HG03565 (cell line): ENCODE data around the gene SARDH.
"Not testable (repeated sequence)": the region's sequence is repeated elsewhere in the genome, so short reads cannot be mapped to it uniquely, and the experiment has no call there.

Experiments
- ATAC-seq: cut with Tn5 transposase; IDR thresholded peaks from one replicate; pipeline ENCODE4 v1.9.1; 2021; ENCODE audit warnings: mild to moderate bottlenecking, moderate library complexity; ENCODE audit not compliant: unreplicated experiment

SARDH gene

GRCh38 chr9:133775951-133776905, 38.1 kb upstream of the SARDH start:
- ATAC-seq: no peak

- no peak for ATAC-seq
Measured at GRCh38 chr9:133775291-133775690, 37.1 kb upstream of the SARDH start.

GRCh38 chr9:133774799-133775198, 36.6 kb upstream of the SARDH start:
- ATAC-seq: no peak

DNA sequence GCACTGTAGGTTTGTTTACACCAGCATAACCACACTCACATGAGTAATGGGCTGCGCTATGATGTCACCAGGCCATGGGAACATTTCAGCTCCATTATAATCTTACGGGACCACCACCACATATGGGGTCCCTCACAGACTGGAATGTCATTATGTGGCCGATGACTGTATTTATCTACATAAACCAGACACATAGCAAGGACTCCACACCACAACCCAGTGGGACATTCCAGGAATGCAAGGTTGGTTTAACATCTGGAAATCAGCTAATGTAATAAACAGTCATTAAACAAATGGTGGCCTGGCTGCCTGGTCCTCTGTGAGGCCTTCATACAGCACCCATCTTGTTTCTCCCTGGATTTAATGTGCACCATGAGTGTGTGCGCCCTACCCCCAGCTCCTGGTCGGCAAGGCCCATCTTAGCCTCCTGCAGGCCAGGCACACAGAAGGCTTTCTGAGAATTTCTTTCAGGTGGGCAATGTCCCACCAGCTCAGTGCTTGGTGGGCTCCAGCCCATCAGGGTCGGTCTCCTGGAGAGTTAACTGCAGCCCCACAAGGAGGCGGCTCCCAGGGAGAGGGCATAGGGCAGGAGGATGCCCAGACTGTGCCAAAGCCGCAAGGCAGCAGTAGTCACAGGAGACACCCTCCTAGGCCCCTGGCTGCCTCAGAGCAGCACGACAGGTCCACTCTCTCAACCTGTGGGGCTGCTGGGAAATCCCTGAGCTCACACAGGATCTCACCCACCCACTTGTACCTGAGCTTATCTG, 35.9 kb upstream of the SARDH start:
- ATAC-seq: no peak

GRCh38 chr9:133772581-133772980, 34.4 kb upstream of the SARDH start:
- no peak for ATAC-seq

DNA sequence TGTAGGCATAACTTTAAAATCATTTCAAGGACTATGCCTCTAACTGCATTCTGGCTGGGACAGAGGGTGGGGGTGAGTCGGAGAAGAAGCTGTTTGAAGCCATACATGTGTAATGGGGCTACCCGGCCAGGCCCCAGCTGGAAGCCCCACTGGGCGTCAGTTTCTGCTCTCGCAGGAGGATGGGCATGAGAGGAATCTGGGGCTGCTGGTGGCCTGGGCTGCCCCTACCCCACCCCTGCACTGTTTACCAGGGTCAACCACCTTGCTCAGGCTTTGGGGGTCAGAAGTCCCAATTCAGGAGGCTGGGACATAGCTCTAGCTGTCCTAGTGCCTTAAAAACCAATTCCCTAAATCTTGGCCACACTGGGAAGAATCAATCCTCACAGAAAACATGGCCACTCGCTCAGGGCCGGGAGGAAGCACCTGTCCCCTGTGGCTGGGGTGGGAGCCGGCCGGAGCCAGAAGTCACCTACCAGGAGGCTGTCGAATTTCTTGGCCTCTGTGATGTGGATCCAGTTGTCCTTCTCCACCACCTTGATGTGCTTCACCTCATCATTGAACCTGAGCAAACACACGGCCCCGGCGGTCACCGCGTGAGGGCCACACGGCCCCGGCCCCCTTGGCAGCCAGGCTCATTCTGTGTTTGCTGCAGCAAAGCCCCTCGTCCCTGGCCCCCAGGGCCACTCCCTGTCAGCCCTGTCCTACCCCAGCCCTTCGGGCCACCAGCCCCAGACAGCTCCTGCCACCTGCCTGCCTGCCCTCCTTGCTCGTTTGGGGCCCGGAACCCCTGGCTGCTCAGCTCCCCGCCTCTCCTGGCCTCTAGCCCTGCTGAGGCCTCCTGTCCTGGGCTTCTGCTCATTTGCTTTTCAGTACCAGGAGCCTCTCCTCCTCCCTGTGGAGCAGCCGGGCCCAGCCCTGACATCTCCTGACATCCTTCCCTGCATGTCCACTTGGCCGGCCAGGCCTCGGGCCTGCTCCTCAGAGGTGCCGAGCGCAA, 33.6 kb upstream of the SARDH start:
- ATAC-seq: no peak

- ATAC-seq: no peak
Measured at GRCh38 chr9:133770076-133770777, 32.1 kb upstream of the SARDH start.

DNA sequence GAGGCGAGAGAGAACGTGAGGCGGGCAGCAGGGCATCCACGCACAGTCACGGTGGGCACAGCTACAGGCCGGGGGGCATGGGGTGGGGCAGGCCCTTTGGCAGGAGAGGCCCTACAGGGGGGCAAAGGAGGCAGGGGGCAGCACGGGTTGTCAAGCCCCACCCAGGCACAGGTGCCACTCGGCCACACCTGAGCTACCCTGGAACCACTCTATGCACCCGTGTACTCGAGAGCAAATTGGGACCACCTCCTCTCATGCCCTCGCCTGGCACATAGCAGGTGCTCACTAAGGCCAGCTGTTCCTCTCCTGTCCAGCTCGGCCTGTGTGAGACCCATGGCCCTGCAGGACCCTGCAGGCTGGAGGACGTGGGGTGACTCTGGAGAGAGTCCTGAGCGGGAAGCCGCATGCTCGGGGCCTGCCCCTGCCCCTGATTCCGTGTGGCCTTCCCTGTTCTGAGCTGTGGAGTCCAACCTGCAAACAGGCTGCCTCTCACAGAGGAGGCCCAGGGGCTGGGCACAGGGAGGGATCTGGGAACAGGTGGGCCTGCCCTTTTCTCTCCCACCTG, 31.4 kb upstream of the SARDH start:
- ATAC-seq: no peak

DNA sequence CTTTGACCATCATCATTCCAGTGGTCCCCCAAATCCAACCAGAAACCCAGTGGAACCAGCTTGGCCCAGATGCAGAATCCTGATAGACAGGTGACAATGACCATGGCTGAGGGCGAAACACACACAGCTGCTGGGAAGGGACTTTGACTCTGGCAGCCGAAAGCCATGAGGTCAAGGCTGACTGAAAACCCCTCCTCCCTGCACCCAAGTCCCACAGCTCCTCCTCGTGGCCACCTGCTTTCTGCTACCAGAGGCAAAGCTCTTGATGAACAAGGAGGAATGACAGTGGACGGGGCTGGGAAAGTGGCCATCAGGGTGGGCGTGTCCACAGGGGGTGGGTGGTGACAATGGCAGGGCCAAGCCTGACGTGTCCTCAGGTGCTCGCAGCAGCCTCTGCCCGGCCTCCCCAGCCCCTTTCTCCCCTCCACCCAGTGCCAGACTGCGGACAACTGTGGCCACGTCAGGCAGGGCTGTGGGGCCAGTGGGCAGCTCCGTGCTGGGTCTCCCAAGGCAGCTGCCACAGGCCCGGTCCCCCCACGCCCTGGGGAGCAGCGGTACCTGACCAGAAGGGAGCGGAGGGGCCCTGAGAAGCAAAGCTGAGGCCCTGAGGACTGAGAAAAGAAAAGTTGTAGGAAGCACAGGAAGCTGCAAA, 30.8 kb upstream of the SARDH start:
- no peak for ATAC-seq

GRCh38 chr9:133768371-133768858, 30.3 kb upstream of the SARDH start:
- no peak for ATAC-seq

- no peak for ATAC-seq
Measured at GRCh38 chr9:133767625-133768024, 29.5 kb upstream of the SARDH start.

DNA sequence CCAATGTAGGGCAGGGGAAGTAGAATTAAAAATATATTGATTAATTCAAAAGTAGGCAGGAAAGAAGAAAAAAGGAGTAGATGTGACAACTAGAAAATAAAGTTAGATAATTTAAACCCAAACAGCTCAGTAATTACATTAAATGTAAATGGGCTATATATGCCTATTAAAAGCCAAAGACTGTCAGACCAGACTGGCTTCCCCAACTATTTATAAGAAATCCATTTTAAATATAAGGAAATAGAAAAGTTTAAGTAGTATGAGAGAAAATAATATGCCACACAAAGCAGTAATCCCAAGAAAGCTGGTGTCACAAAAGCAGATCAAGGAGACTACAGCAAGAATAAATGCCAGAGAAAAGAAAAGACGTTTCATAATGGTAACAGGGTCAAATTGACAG, 28.9 kb upstream of the SARDH start:
- no peak for ATAC-seq

GRCh38 chr9:133766234-133766633, 28.1 kb upstream of the SARDH start:
- ATAC-seq: not testable (repeated sequence)

GRCh38 chr9:133763272-133764183, 25.4 kb upstream of the SARDH start:
- ATAC-seq: no peak

DNA sequence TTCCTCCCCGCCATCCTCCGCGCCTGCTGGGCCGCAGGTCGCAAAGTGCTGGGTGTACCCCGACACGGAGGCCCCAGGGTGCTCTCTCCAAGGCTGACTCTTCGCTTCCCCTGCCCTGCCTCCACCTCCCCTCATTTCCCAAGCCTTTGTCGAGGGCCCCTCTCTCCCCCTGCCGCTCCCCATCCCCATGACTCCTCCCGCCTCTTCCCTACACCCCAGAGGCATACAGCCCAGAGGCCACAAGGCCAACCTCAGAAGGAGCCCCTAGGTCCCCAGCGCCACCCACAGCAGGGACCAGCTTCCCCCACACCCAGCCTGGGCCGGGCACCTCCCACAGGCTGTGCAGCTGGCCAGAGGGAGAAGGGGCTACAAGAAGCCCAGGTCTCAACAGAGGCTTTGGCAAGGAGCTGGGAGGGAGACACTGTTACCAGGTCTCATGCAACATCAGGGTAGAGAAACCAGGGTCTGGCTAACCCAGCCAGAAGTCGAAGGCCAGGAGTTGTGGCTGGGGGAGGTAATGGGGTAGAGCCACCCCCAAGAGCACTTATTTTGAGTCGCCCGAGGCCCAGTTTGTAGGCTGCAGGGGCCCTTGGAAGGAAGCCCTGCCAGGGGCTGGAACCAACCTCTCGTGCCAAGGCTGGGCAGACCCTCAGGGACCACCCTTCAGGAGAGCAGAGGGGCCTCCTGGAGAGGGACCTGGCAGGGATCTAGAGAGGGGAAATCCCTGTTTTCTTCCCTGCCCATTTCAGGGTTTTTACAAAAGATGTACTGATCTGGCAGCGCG, 24.5 kb upstream of the SARDH start:
- ATAC-seq: no peak

- ATAC-seq: no peak
Measured at GRCh38 chr9:133761641-133762248, 23.6 kb upstream of the SARDH start.

- no peak for ATAC-seq
Measured at GRCh38 chr9:133760713-133761290, 22.6 kb upstream of the SARDH start.
